Stimulated activated CD8-positive, alpha-beta memory T cell treated with anti-CD3 and anti-CD28 coated beads, Interleukin-15, amount 100 ng/mL, for 48 hours (primary cell): ENCODE results near the gene HRH3.

Source experiments
- DNase-seq, 2 donors: peaks; one replicate each; pipeline ENCODE4 v3.0.0-alpha.2; 2020; ENCODE audit warnings: low read depth in 2 of 2

HRH3 gene

DNA sequence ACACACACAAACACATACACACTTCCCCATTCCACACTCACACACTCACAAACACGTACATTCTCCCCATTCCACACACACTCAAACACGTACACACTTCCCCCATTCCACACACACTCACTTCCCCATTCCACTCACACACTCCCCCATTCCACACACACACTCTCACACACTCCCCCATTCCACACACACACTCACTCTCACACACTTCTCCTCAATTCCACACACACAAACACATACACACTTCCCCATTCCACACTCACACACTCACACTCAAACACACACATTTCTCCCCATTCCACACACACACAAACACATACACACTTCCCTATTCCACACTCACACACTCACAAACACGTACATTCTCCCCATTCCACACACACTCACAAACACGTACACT, 9.6 kb upstream of the HRH3 start:
- no peak for DNase-seq

DNA sequence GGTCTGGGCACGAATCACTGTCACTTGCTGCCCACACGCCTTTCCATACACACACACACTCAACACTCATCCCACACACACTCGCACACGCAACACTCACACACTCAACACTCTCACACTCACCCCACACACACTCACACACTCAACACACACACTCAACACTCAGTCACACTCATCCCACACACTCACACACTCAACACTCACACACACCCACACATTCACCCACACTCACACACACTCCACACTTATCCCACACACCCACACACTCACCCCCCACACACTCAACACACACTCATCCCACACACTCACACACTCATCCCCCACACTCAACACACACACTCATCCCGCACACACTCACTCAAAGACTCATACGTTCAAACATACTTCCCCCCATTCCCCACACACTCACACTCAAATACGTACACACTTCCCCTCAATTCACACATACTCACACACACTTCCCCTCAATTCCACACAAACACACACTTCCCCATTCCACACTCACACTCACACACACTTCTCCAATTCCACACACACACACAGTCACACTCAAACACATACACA, 9.0 kb upstream of the HRH3 start:
- no peak for DNase-seq

DNA sequence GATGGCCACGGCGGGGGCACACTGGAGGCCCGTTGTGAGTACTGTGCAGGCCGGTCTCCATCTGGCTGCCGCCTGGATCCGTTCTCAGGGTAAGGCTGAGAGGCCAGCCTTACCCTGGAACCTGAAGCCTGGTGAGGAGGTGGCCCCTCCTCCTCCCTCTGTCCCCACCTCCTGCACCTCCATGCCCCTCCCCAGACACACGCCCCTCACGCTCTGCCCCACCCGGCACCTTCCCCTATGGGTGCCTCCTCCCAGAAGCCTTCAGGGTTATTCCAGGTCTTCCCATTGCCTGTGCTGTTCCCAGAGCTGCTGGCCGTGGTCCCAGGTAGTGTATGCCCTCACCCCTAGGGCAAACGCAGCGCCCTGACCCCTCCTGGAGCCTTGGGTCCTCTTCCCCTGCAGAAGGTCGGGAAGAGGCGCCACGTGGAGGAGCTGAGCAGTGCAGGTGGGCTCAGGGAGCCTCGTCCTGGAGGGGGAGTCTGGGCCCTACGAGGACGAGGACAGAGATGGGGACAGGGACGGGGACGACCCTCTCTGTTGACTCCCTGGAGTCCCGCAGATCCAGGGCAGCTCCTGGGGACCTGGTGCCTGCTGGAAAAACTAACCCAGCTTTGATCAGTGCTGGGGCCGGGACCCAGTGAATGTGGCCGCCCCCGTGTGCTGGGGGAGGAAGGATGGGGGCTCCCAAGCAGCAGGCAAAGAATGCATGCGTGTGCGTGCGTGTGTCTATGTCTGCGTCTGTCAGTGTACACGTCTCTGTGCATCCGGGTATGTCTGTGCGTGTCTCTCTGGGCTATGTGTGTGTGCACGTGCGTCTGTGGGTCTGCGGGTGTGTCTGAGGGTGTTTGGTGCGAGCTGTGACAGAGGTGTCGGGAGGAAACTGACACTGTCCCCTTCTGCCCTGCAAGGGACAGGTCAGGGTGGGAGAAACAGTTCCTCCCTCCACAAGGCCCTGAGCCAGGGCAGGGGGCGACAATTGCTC, 8.2 kb upstream of the HRH3 start:
- no peak for DNase-seq

DNA sequence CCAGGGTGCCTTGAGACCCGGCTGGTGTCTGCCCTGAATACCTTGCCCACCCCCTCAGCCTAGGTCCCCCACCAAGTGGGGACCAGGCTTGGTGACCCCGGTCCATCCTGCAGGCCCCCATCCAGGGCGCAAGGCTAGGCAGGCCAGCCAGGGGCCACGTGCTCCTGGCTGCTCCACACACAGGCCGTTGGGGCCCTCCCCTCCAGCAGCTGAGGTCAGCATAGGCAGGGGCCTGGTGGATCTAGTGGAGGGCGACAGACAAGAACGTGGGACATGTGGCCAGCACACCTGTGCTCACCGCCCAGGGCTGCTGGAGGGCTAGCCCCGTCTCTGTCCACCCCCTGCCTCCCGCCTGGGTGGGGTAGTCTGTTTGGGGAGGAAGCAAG, 7.5 kb upstream of the HRH3 start:
- no peak for DNase-seq

DNA sequence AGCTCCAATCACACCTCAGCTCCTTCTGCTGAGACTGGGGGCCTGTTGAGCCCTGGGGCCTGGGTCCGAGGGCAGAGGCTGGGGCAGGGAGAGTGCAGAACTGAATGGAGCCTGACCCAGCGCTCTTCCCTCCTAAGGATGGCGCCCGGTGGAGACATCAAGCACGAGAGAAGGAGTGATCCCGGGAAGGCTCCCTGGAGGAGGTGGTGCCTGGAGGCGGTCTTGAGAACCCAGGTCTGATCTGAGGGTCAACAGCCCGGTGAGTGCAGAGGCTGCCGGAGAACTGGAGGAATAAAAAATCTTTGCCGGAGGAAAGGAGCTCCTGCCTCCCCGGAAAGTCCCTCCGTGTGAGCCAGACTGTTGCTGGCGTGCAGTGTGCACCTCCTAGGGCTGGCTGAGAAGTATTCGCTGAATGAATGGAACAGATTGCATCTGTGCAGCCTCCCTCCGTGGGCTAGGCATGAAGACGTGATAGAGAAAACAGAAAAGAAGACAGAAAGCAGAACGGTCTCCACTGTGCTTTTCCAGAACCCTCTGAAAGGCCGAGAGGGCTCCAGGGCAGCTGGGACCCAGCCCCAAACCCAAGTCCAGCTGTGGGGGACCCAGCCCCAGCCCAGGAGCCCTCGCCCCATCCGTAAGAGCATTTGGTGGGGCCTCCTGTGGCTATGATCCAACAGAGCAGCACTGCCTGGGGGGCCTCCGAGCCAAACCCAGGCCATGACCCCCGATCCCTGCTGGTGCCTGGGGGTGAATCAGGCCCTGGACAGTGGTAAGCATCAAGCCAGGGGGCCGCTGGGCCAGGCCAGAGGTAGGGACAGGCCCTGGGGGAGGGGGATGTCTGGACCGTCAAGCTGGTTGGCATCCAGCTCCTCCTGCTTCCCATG, 6.9 kb upstream of the HRH3 start:
- DNase-seq = no peak

GRCh38 chr20:62225820-62226635, 6.0 kb upstream of the HRH3 start:
- DNase-seq = no peak

- DNase-seq = no peak
Measured at GRCh38 chr20:62225026-62225425, 4.9 kb upstream of the HRH3 start.

DNA sequence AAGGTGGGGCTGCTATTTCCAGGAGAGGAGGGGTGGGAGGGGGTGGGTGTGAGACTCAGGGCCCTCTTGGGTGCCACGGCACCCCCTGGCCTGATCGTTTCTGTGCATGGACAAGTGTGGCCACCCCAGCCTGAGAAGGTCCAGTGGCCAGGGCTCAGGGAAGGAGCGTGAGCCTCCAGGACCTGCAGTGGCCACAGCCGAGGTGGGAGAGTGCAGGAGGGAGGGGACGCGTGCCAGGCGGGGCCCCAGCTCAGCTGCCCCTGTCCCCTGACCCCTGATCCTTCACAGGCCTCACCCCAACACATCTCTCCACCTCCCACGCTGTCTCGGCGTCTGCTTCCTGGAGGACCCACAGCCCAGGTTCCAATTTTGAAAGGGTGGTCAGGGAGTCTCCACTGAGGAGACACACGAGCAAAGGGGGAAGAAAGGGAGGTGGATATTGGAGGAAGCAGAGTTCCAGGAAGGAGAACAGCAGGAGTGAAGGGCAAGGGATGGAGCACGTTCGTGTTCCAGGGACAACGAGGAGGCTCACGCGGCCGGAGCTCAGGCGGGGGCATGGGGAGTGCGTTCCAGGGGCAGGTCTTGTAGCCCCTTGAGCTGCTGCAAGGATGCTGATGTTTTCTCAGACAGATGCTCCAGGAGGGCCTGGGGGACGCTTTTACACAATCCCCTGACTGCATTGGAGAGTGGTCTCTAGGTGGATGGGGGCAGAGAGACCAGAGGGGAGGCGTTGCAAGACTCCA, 4.2 kb upstream of the HRH3 start:
- no peak for DNase-seq

GRCh38 chr20:62223571-62223970, 3.5 kb upstream of the HRH3 start:
- DNase-seq = no peak

DNA sequence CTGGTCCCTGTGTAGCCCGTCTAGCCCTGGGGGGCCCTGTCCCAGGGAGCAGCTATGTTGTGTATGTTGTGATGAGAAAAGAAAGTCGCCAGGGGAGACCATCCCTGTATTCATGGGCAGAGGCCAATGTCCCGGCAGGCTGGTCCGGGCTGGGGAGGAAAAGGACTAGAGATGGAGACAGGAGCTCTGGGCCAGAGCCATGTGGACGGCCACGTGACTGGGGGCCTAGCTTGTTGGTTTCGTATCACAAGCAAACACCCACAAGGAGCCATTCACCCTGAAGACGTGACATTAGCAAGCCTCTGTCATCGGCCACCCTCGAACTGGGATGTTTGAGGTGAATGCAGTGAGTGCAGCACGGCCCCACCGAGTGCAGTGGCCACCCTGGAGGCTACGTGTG, 2.9 kb upstream of the HRH3 start:
- no peak for DNase-seq

DNA sequence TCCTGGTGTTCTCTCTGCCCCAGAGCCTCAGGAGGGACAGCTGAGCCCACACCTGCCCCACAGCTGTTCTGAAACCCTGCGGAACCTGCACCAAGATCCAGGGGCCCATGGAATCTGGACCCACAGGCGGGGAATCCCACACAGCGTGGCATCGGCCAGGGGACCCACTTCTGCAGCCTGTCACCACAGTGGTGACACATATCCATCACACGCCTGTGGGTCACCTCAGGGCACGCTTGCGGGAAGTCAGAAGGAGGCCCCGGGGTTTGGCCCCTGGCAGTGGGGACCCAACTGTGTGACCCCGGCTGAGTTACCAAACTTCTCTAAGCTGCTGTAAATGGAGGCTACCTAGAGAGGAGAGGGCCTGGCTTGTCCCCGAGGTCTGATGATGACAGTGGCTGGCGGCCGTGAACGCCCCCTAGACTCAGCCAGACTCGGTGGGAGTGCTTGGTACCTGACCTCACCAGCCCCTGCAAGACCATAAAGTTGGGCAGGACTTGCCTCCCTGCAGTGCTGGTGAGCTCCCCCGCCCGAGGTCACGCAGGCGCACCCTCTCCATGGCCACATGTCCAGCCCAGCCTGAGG, 2.3 kb upstream of the HRH3 start:
- no peak for DNase-seq

- no peak for DNase-seq
Measured at GRCh38 chr20:62220666-62221568, 839 bp upstream of the HRH3 start.

DNA sequence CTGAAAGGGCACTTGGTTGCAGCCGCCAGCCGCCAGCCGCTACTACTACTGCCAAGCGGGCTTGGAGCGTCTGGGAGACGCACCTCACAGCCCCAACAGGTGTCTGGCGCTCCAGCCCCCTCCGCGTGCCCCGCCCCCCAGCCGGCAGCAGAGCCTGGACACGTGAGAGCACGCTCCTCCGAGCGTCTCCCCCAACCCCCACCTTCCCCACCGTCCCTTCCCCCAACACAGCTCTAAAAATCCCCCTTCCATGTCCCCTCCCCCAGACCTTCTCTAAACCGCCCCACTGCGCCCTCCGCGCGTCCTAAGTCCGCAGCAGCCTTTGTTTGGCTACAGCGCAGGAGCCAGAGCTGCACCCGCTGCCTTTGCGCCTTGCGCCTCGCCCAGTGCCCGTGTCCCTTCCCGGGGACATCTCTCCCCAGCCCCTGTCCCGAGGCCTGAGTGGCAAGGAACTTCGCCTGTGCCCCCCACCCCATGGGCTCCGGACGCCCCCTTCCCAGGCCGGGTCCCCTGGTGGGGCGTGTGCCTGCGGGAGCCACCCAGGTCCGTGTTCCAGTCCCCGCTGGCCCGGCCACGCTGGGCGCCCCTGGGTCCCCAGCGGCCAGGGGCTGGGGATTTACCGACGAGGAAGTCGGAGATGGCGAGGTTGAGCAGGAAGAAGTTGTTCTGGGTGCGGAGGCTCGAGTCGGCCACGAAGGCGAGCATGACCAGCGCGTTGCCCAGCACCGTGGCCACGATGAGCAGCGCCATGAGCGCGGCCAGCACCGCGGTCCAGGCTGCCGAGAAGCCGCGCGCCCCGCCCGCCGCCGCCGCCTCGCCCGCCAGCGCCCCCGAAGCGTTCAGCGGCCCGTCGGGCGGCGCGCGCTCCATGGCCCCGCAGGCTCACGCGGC, 732 bp downstream of the HRH3 start:
- no peak for DNase-seq

DNA sequence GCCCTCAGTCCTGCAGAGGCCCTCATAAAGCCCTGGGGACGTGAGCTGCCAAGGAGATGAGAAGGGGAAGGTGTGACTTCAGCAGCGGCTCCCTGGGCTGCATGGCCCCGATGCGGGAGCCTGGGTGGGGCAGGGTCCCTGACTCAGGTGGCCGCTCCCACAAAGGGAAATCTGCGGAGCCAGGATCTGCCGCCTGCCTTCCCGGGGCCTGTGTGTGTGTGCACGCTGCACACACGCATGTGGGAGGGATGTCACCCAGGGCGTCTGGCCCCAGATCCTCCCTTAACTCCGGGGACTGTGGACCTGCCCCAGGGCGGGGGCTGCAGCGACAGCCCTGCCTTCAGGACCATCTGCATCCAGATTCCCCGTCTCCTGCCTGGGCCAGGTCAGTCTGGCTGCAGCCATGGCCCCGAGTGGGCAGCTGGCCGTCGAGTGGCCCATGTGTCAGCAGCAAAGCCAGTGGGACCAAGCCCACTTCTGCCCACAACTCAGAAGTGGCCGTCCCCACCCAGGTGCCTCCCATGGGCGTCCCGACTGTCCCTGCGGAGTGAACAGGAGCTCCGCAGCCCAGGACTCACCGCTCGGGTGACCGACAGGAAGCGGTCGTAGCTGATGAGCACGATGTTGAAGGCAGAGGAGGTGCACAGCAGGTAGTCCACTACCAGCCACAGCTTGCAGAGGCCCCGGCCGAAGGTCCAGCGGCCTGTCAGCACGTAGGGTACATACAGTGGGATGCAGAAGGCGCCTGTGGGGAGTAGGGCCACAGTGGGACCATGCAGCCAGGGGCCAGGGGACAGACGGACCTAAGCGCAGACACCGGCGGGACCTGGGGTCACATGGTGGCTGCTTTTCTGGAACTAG, 1.9 kb downstream of the HRH3 start:
- DNase-seq = no peak

DNA sequence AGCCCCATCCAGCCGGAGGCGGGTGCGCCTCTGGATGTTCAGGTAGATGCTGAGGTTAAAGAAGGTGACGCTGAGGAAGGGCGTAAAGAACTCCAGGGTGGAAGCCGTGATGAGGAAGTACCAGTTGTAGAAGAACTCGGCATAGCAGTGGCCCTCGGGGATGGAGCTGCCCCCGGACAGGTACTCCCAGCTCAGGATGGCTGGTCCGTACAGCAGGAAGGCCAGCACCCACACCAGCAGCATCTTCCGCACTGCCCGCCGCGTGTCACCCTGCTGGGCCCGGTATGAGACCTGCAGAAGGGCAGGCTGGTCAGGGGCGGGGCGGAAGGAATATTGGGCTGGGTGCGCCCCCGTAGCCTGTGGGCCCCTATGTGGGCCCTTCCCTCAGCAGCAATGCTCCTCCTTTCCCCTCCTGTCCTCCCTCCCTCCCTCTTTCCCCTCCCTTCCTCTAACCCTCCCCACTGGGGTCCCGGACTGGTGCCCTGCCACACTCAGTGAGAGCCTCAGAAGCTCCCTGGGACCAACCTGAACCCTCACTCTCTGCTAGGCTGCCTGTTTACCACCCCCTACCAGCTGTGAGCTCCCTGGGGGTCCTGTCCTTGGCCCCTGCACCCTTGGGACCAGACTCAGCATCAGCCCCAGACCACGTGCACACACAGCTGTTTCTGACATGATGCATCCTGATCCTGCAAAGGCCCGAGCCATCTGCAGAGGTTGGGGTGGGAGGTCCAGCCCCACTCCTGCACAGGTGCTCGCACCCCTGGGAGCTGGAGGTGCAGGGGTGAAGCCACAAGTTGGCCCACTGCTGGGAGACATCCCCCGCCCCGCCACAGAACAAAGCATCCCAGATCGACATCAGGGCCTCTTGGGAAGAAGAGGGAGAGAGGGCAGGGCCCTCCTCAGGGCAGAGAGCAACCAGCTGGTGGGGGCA, 3.2 kb downstream of the HRH3 start:
- DNase-seq = no peak

- no peak for DNase-seq
Measured at GRCh38 chr20:62215991-62216635, 4.0 kb downstream of the HRH3 start.
